Effector memory CD8-positive, alpha-beta T cell (primary cell): ENCODE results near the gene FXR1.
"Not testable (repeated sequence)": the region's sequence is repeated elsewhere in the genome, so short reads cannot be mapped to it uniquely, and the experiment has no call there.

Source experiments
- ATAC-seq: fragments of 150-1000 bp; cut with Tn5 transposase; replicated peaks from 2 replicates; pipeline ENCODE4 v1.10.0; 2021; ENCODE audit warnings: mild to moderate bottlenecking, moderate library complexity
- DNase-seq, 3 experiments: peaks; one replicate each; pipeline ENCODE4 v3.0.0; 2021
- H3K27ac Mint-ChIP-seq, 2 donors: one replicate each; pipeline ENCODE4 v1.8.0; 2022; ENCODE audit warnings: mild to moderate bottlenecking in 2 of 2, mixed read lengths in 2 of 2, moderate library complexity in 2 of 2
- H3K27me3 Mint-ChIP-seq, 2 donors: one replicate each; pipeline ENCODE4 v1.8.0; 2022; ENCODE audit warnings: mixed read lengths in 2 of 2
- H3K36me3 Mint-ChIP-seq: one replicate; pipeline ENCODE4 v1.8.0; 2022; ENCODE audit warnings: mild to moderate bottlenecking, moderate library complexity, mixed read lengths; ENCODE audit not compliant: insufficient read depth
- H3K4me1 Mint-ChIP-seq, 2 donors: one replicate each; pipeline ENCODE4 v1.8.0; 2022; ENCODE audit warnings: low read depth in 2 of 2, mixed read lengths in 2 of 2
- H3K4me3 Mint-ChIP-seq, 2 donors: one replicate each; pipeline ENCODE4 v1.8.0; 2022; ENCODE audit warnings: mild to moderate bottlenecking in 2 of 2, mixed read lengths in 2 of 2, moderate library complexity in 2 of 2
- H3K9me3 Mint-ChIP-seq, 2 donors: one replicate each; pipeline ENCODE4 v1.8.0; 2022; ENCODE audit warnings: mixed read lengths in 2 of 2

FXR1 gene

GRCh38 chr3:181002331-181002730, 89.9 kb downstream of the FXR1 start:
- DNase-seq = not testable (repeated sequence)

GRCh38 chr3:181003469-181003868, 91.0 kb downstream of the FXR1 start:
- not testable (repeated sequence) for H3K4me3 Mint-ChIP-seq, DNase-seq, ATAC-seq, H3K4me1 Mint-ChIP-seq, H3K27ac Mint-ChIP-seq, H3K36me3 Mint-ChIP-seq
- peaks cover 28 to 51% of the 10 kb centered on the region in 2 donors for H3K27me3 Mint-ChIP-seq
- peaks cover 12 to 16% of the 10 kb centered on the region in 2 donors for H3K9me3 Mint-ChIP-seq

More at GRCh38 chr3:181002331-181002730, 89.9 kb downstream of the FXR1 start:
- Mint-ChIP-seq H3K9me3 (peaks cover 12 to 16% of the 10 kb centered on the region in 2 donors), H3K27me3 (peaks cover 28 to 47% of the 10 kb centered on the region in 2 donors)
- H3K27ac Mint-ChIP-seq, H3K4me1 Mint-ChIP-seq, ATAC-seq, H3K4me3 Mint-ChIP-seq, H3K36me3 Mint-ChIP-seq: not testable (repeated sequence)

GRCh38 chr3:181006541-181006940, 94.1 kb downstream of the FXR1 start:
- ATAC-seq = no peak
- peaks cover 4 to 10% of the 10 kb centered on the region in 2 donors for H3K9me3 Mint-ChIP-seq
- no peaks in the 10 kb centered on the region for H3K4me1 Mint-ChIP-seq

GRCh38 chr3:181007262-181007661, 94.8 kb downstream of the FXR1 start:
- H3K4me3 Mint-ChIP-seq = no peak overlapping the region
- no peak for ATAC-seq
- H3K4me1 Mint-ChIP-seq = no peaks in the 10 kb centered on the region
- H3K27me3 Mint-ChIP-seq = peaks cover 19 to 24% of the 10 kb centered on the region in 2 donors
- DNase-seq = no peak
- H3K9me3 Mint-ChIP-seq = peaks cover 2 to 3% of the 10 kb centered on the region in 2 donors
- H3K27ac Mint-ChIP-seq = no peak overlapping the region
- H3K36me3 Mint-ChIP-seq = no peaks in the 10 kb centered on the region

More at GRCh38 chr3:181006541-181006940, 94.1 kb downstream of the FXR1 start:
- Mint-ChIP-seq H3K36me3 (no peaks in the 10 kb centered on the region), H3K4me3 (no peak overlapping the region), H3K27me3 (peaks cover 12 to 26% of the 10 kb centered on the region in 2 donors), H3K27ac (no peak overlapping the region)
- DNase-seq = no peak

GRCh38 chr3:181008796-181009195, 96.3 kb downstream of the FXR1 start:
- Mint-ChIP-seq H3K36me3 (no peaks in the 10 kb centered on the region), H3K27ac (no peak overlapping the region), H3K27me3 (peaks cover 19% of the 10 kb centered on the region in 2 donors), H3K9me3 (peaks cover 0 to 2% of the 10 kb centered on the region in 2 donors), H3K4me1 (no peaks in the 10 kb centered on the region), H3K4me3 (no peak overlapping the region)
- DNase-seq = no peak
- ATAC-seq = no peak

GRCh38 chr3:181009225-181009624, 96.8 kb downstream of the FXR1 start:
- Mint-ChIP-seq H3K27me3 (peaks cover 21 to 22% of the 10 kb centered on the region in 2 donors), H3K9me3 (peaks cover 0 to 2% of the 10 kb centered on the region in 2 donors), H3K36me3 (no peaks in the 10 kb centered on the region), H3K27ac (no peak overlapping the region), H3K4me1 (no peaks in the 10 kb centered on the region), H3K4me3 (no peak overlapping the region)
- ATAC-seq = no peak
- DNase-seq = no peak

- Mint-ChIP-seq H3K4me1 (no peaks in the 10 kb centered on the region), H3K27ac (no peak overlapping the region), H3K27me3 (peaks cover 30 to 44% of the 10 kb centered on the region in 2 donors), H3K4me3 (no peak overlapping the region), H3K9me3 (no peaks in the 10 kb centered on the region), H3K36me3 (peaks cover 6% of the 10 kb centered on the region)
- DNase-seq = no peak
- ATAC-seq = no peak
Measured at GRCh38 chr3:181017690-181018089, 105.2 kb downstream of the FXR1 start.

GRCh38 chr3:181025204-181025603, 112.7 kb downstream of the FXR1 start:
- Mint-ChIP-seq H3K27ac (no peak overlapping the region), H3K4me1 (no peaks in the 10 kb centered on the region), H3K27me3 (no peaks in the 10 kb centered on the region), H3K36me3 (peaks cover 6% of the 10 kb centered on the region), H3K4me3 (no peak overlapping the region), H3K9me3 (no peaks in the 10 kb centered on the region)
- ATAC-seq = no peak
- no peak for DNase-seq

GRCh38 chr3:181030948-181031347, 118.5 kb downstream of the FXR1 start:
- DNase-seq (no peak), ATAC-seq (no peak)
- Mint-ChIP-seq H3K4me1 (no peaks in the 10 kb centered on the region), H3K27me3 (no peaks in the 10 kb centered on the region), H3K4me3 (no peak overlapping the region), H3K27ac (no peak overlapping the region), H3K9me3 (no peaks in the 10 kb centered on the region), H3K36me3 (no peaks in the 10 kb centered on the region)
